ENCODE measurements around the gene C20orf96. TPM values are rescaled to one million over a fixed set of nuclear protein-coding genes. Genes with fewer than 3 reads are reported as not detected.
A peak's percentile ranks its signal among the peaks of the same experiment; 100 is the strongest.

The C20orf96 gene
- total RNA-seq, 1 experiment from 2014 or later: 3.8 TPM

DNA sequence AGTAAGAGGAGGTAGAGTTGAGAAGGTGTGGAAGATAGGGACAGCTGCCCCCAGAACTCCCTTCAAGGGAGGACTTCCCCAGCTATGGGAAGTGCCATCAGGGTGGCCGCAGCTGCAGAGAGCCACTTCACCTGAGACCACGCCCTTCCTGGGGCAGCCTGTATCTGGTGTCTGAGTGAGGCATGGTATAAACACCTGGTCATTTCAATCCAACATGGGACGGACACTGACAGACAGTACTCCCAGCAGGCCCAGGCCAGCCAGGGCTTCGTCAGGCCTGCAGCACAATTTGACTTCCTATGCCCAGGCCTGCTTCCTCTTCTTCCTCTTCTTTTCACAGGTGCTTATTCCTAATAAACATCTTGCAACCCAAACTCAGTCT lies 39.3 kb upstream of the C20orf96 start:
- Mint-ChIP-seq H3K4me1 (ENCODE audit: insufficient read depth, unreplicated experiment) (peaks cover 24% of the 10 kb centered on the region), H3K27me3 (ENCODE audit: insufficient read depth, unreplicated experiment) (no peaks in the 10 kb centered on the region), H3K4me3 (ENCODE audit: unreplicated experiment) (peak overlapping the region; percentile 45), H3K36me3 (ENCODE audit: insufficient read depth, unreplicated experiment) (peaks cover 28% of the 10 kb centered on the region), H3K9me3 (ENCODE audit: unreplicated experiment) (no peaks in the 10 kb centered on the region), H3K27ac (ENCODE audit: low read depth, unreplicated experiment) (peak overlapping the region; percentile 55)
- no peak for DNase-seq (ENCODE audit: unreplicated experiment)
- no peak for TF ChIP-seq CTCF (IDR thresholded peaks at IDR 0.05; ENCODE audit: unreplicated experiment)
- no TSS peak for BruUV-seq (replicated peaks)
- CTCF ChIA-PET: interaction anchor here (0.7 to 5.0 kb wide), 20 partner anchors 8 to 238 kb away, joined by 3 to 53 read pairs (median 6); partner anchors contain the start of genes DEFB132, NRSN2 and ZCCHC3
- intact Hi-C loops (cut with micrococcal nuclease): loop anchor here (1.0 kb wide), 2 partner anchors 94 to 121 kb away; no protein-coding TSS in a partner anchor
- POLR2A ChIA-PET: interaction anchor here (1.0 to 2.0 kb wide), 4 partner anchors 15 to 94 kb away, joined by 3 to 9 read pairs (median 4); no protein-coding TSS in a partner anchor

GRCh38 chr20:328975-329695 lies 38.6 kb upstream of the C20orf96 start:
- peaks cover 28% of the 10 kb centered on the region for H3K36me3 Mint-ChIP-seq (ENCODE audit: insufficient read depth, unreplicated experiment)
- intact Hi-C loops (cut with micrococcal nuclease): no loop called here
- ChIA-PET POLR2A (interaction anchor here (0.6 to 1.2 kb wide), 5 partner anchors 9 to 73 kb away, joined by 3 to 5 read pairs (median 3); no protein-coding TSS in a partner anchor), CTCF (interaction anchor here (0.6 to 4.8 kb wide), 13 partner anchors 9 to 1002 kb away, joined by 3 to 53 read pairs (median 7); no protein-coding TSS in a partner anchor)
- no TSS peak for BruUV-seq (replicated peaks)
- DNase-seq (ENCODE audit: unreplicated experiment): no peak
- H3K27me3 Mint-ChIP-seq (ENCODE audit: insufficient read depth, unreplicated experiment): no peaks in the 10 kb centered on the region
- H3K4me3 Mint-ChIP-seq (ENCODE audit: unreplicated experiment): peak overlapping the region; percentile 87
- peaks cover 24% of the 10 kb centered on the region for H3K4me1 Mint-ChIP-seq (ENCODE audit: insufficient read depth, unreplicated experiment)
- peak overlapping the region; percentile 55 for H3K27ac Mint-ChIP-seq (ENCODE audit: low read depth, unreplicated experiment)
- no peak for TF ChIP-seq CTCF (IDR thresholded peaks at IDR 0.05; ENCODE audit: unreplicated experiment)
- no peaks in the 10 kb centered on the region for H3K9me3 Mint-ChIP-seq (ENCODE audit: unreplicated experiment)

- intact Hi-C loops (cut with micrococcal nuclease): no loop called here
- ChIA-PET POLR2A (interaction anchor here (0.5 to 1.2 kb wide), 5 partner anchors 9 to 103 kb away, joined by 3 to 5 read pairs (median 3); no protein-coding TSS in a partner anchor), CTCF (interaction anchor here (0.6 to 4.8 kb wide), 7 partner anchors 15 to 1003 kb away, joined by 3 to 53 read pairs (median 6); no protein-coding TSS in a partner anchor)
- Mint-ChIP-seq H3K27me3 (ENCODE audit: insufficient read depth, unreplicated experiment) (no peaks in the 10 kb centered on the region), H3K4me3 (ENCODE audit: unreplicated experiment) (peak overlapping the region; percentile 87), H3K4me1 (ENCODE audit: insufficient read depth, unreplicated experiment) (peaks cover 24% of the 10 kb centered on the region), H3K9me3 (ENCODE audit: unreplicated experiment) (no peaks in the 10 kb centered on the region), H3K36me3 (ENCODE audit: insufficient read depth, unreplicated experiment) (peaks cover 35% of the 10 kb centered on the region), H3K27ac (ENCODE audit: low read depth, unreplicated experiment) (peak overlapping the region; percentile 50)
- DNase-seq (ENCODE audit: unreplicated experiment): no peak
- BruUV-seq (replicated peaks): no TSS peak
- no peak for TF ChIP-seq CTCF (IDR thresholded peaks at IDR 0.05; ENCODE audit: unreplicated experiment)
These were observed 37.8 kb upstream of the C20orf96 start for GRCh38 chr20:328027-328974.
